ENCODE data around the gene UGT1A6. TPM values are rescaled to one million over a fixed set of nuclear protein-coding genes. Genes with fewer than 3 reads are reported as not detected.
A peak's percentile ranks its signal among the peaks of the same experiment; 100 is the strongest.
"Not testable (repeated sequence)": the region's sequence is repeated elsewhere in the genome, so short reads cannot be mapped to it uniquely, and the experiment has no call there.

Gene UGT1A6
- total RNA-seq (2014; rRNA removed; shearing (Covaris generic)) = not detected in 2 replicates
- not detected in 2 replicates for polyA plus RNA-seq (2016; fragmentation: Nextera tagmentation; extraction: Ambion mirVana)
- long read RNA-seq = 0 reads

DNA sequence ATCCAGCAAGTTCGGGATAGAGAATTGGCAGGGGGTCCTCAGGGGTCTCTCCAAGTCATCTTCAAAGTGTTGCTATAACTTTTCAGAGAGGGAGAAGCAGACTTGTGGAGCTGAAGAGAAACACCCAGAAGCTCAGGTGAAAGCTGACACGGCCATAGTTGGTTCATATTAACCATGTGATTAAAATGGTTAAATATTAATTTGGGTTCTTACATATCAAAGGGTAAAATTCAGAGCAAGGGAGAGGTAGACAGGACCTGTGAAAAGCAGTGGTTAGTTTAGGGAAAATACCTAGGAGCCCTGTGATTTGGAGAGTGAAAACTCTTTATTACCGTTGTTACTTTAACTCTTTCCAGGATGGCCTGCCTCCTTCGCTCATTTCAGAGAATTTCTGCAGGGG is at the start of gene UGT1A6:
Gene UGT1A6, plus strand, starts transcription at position 243 of the 400 bp plus-strand sequence. Its CDS starts 115 bp downstream, at position 358.
- Histone ChIP-seq H3K36me3 (ENCODE audit: insufficient read depth) (no peaks in the 10 kb centered on the region), H3K4me1 (ENCODE audit: insufficient read depth) (peaks cover 7% of the 10 kb centered on the region; the same call in 1 of the 2 replicates), H3K27ac (ENCODE audit: low read depth) (no peak within 1 kb of the TSS), H3K79me2 (replicated peaks; ENCODE audit: insufficient read depth) (no peaks in the 10 kb centered on the region), H4K20me1 (replicated peaks; ENCODE audit: insufficient read depth) (no peaks in the 10 kb centered on the region), H2AFZ (no peak within 1 kb of the TSS), H3K4me3 (no peak within 1 kb of the TSS), H3K4me2 (no peak within 1 kb of the TSS), H3K9me2 (ENCODE audit: insufficient read depth) (peaks cover 16% of the 10 kb centered on the region; the same call in 1 of the 2 replicates), H3F3A (replicated peaks; ENCODE audit: low read depth) (no peaks in the 10 kb centered on the region), H3K27me3 (ENCODE audit: insufficient read depth) (no peaks in the 10 kb centered on the region)
- DNase-seq (ENCODE audit: low spot score) = no peak
- Mint-ChIP-seq H3K27me3 (ENCODE audit: insufficient read depth, low read depth, poor library complexity) (peaks cover 2% of the 10 kb centered on the region), H3K27ac (no peak within 1 kb of the TSS), H3K9me3 (no peaks in the 10 kb centered on the region), H3K4me1 (peaks cover 20% of the 10 kb centered on the region), H3K36me3 (ENCODE audit: low read depth) (no peaks in the 10 kb centered on the region; the same call in 2 of the 3 replicates), H3K4me3 (no peak within 1 kb of the TSS)
- no peak for ATAC-seq
- TF ChIP-seq, protein P1, sequence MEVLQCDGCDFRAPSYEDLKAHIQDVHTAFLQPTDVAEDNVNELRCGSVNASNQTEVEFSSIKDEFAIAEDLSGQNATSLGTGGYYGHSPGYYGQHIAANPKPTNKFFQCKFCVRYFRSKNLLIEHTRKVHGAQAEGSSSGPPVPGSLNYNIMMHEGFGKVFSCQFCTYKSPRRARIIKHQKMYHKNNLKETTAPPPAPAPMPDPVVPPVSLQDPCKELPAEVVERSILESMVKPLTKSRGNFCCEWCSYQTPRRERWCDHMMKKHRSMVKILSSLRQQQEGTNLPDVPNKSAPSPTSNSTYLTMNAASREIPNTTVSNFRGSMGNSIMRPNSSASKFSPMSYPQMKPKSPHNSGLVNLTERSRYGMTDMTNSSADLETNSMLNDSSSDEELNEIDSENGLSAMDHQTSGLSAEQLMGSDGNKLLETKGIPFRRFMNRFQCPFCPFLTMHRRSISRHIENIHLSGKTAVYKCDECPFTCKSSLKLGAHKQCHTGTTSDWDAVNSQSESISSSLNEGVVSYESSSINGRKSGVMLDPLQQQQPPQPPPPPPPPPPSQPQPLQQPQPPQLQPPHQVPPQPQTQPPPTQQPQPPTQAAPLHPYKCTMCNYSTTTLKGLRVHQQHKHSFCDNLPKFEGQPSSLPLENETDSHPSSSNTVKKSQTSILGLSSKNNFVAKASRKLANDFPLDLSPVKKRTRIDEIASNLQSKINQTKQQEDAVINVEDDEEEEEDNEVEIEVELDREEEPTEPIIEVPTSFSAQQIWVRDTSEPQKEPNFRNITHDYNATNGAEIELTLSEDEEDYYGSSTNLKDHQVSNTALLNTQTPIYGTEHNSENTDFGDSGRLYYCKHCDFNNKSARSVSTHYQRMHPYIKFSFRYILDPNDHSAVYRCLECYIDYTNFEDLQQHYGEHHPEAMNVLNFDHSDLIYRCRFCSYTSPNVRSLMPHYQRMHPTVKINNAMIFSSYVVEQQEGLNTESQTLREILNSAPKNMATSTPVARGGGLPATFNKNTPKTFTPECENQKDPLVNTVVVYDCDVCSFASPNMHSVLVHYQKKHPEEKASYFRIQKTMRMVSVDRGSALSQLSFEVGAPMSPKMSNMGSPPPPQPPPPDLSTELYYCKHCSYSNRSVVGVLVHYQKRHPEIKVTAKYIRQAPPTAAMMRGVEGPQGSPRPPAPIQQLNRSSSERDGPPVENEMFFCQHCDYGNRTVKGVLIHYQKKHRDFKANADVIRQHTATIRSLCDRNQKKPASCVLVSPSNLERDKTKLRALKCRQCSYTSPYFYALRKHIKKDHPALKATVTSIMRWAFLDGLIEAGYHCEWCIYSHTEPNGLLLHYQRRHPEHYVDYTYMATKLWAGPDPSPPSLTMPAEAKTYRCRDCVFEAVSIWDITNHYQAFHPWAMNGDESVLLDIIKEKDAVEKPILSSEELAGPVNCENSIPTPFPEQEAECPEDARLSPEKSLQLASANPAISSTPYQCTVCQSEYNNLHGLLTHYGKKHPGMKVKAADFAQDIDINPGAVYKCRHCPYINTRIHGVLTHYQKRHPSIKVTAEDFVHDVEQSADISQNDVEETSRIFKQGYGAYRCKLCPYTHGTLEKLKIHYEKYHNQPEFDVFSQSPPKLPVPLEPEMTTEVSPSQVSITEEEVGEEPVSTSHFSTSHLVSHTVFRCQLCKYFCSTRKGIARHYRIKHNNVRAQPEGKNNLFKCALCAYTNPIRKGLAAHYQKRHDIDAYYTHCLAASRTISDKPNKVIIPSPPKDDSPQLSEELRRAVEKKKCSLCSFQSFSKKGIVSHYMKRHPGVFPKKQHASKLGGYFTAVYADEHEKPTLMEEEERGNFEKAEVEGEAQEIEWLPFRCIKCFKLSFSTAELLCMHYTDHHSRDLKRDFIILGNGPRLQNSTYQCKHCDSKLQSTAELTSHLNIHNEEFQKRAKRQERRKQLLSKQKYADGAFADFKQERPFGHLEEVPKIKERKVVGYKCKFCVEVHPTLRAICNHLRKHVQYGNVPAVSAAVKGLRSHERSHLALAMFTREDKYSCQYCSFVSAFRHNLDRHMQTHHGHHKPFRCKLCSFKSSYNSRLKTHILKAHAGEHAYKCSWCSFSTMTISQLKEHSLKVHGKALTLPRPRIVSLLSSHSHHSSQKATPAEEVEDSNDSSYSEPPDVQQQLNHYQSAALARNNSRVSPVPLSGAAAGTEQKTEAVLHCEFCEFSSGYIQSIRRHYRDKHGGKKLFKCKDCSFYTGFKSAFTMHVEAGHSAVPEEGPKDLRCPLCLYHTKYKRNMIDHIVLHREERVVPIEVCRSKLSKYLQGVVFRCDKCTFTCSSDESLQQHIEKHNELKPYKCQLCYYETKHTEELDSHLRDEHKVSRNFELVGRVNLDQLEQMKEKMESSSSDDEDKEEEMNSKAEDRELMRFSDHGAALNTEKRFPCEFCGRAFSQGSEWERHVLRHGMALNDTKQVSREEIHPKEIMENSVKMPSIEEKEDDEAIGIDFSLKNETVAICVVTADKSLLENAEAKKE (CRISPR knock-in tag; IDR thresholded peaks at IDR 0.05) = no peak
- TF ChIP-seq, protein P2, sequence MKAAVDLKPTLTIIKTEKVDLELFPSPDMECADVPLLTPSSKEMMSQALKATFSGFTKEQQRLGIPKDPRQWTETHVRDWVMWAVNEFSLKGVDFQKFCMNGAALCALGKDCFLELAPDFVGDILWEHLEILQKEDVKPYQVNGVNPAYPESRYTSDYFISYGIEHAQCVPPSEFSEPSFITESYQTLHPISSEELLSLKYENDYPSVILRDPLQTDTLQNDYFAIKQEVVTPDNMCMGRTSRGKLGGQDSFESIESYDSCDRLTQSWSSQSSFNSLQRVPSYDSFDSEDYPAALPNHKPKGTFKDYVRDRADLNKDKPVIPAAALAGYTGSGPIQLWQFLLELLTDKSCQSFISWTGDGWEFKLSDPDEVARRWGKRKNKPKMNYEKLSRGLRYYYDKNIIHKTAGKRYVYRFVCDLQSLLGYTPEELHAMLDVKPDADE (IDR thresholded peaks at IDR 0.05) = no peak

DNA sequence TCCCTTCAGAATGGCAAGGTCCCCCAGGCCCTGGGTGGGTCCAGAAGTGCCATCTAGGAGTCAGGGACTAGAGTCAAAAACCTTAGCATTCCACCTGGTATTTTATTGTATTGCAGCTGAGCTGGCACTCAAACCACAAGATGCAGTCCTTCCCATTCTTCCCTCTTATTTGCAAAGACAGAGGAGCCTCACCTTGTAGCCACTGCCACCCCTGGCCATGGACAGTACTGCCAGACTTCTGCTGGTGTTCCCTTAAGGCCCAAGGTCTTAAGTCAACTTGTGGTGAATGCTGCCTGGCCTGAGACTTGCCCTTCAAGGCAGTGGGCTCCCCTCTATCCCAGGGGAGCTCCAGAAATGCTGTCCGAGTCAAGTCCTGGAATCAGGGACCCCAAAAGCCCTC is 49.6 kb upstream of the UGT1A6 start:
- no peaks in the 10 kb centered on the region; the same call in 1 of the 2 replicates for H3K9me2 ChIP-seq (ENCODE audit: insufficient read depth)
- no peak for TF ChIP-seq NANOG (IDR thresholded peaks at IDR 0.05; ENCODE audit: borderline replicate concordance)
- TF ChIP-seq, protein P3, sequence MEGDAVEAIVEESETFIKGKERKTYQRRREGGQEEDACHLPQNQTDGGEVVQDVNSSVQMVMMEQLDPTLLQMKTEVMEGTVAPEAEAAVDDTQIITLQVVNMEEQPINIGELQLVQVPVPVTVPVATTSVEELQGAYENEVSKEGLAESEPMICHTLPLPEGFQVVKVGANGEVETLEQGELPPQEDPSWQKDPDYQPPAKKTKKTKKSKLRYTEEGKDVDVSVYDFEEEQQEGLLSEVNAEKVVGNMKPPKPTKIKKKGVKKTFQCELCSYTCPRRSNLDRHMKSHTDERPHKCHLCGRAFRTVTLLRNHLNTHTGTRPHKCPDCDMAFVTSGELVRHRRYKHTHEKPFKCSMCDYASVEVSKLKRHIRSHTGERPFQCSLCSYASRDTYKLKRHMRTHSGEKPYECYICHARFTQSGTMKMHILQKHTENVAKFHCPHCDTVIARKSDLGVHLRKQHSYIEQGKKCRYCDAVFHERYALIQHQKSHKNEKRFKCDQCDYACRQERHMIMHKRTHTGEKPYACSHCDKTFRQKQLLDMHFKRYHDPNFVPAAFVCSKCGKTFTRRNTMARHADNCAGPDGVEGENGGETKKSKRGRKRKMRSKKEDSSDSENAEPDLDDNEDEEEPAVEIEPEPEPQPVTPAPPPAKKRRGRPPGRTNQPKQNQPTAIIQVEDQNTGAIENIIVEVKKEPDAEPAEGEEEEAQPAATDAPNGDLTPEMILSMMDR (conservative IDR thresholded peaks at IDR 0.05; ENCODE audit: low read depth in 2 of 2) = peak; percentile 41 to 52
- TF ChIP-seq ZNF114 (CRISPR knock-in tag; IDR thresholded peaks at IDR 0.05) = no peak
- TF ChIP-seq CREB1 (CRISPR knock-in tag; IDR thresholded peaks at IDR 0.05; ENCODE audit: low read depth) = no peak
- no peaks in the 10 kb centered on the region for H3F3A ChIP-seq (replicated peaks; ENCODE audit: low read depth)
- DNase-seq (ENCODE audit: low spot score) = peak; percentile 71
- no peak overlapping the region for H3K27ac Mint-ChIP-seq
- no peak overlapping the region for H2AFZ ChIP-seq
- no peaks in the 10 kb centered on the region for H3K4me1 ChIP-seq (ENCODE audit: insufficient read depth)
- no peak overlapping the region for H3K27ac ChIP-seq (ENCODE audit: low read depth)
- H3K9me3 Mint-ChIP-seq = peaks cover 37% of the 10 kb centered on the region
- peak; percentile 97 for ATAC-seq
- no peaks in the 10 kb centered on the region for H3K36me3 ChIP-seq (ENCODE audit: insufficient read depth)
- H3K27me3 ChIP-seq (ENCODE audit: insufficient read depth) = no peaks in the 10 kb centered on the region
- peaks cover 22% of the 10 kb centered on the region for H3K36me3 Mint-ChIP-seq (ENCODE audit: low read depth)
- H3K4me1 Mint-ChIP-seq = no peaks in the 10 kb centered on the region
- no peak overlapping the region for H3K4me3 Mint-ChIP-seq
- no peak overlapping the region for H3K4me3 ChIP-seq
- H3K79me2 ChIP-seq (replicated peaks; ENCODE audit: insufficient read depth) = no peaks in the 10 kb centered on the region
- H3K27me3 Mint-ChIP-seq (ENCODE audit: insufficient read depth, low read depth, poor library complexity) = no peaks in the 10 kb centered on the region
- H3K4me2 ChIP-seq = no peak overlapping the region
- no peaks in the 10 kb centered on the region for H4K20me1 ChIP-seq (replicated peaks; ENCODE audit: insufficient read depth)

DNA sequence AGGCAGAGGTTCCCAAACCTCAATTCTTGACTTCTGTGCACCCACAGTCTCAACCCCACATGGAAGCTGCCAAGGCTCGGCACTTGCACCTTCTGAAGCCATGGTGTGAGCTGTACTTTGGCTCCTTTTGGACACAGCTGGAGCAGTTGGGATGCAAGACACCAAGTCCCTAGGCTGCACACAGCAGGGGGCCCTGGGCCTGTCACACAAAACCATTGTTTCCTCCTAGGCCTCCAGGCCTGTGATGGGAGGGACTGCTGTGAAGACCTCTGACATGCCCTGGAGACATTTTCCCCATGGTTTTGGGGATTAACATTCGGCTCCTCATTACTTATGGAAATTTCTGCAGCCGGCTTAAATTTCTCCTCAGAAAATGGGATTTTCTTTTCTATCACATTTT is 46.7 kb upstream of the UGT1A6 start:
- ATAC-seq; H3K4me3 ChIP-seq; H3K36me3 ChIP-seq (ENCODE audit: insufficient read depth); H3F3A ChIP-seq (replicated peaks; ENCODE audit: low read depth); H3K4me3 Mint-ChIP-seq; H4K20me1 ChIP-seq (replicated peaks; ENCODE audit: insufficient read depth); H3K27ac Mint-ChIP-seq; H3K79me2 ChIP-seq (replicated peaks; ENCODE audit: insufficient read depth); H3K4me1 Mint-ChIP-seq; H3K27ac ChIP-seq (ENCODE audit: low read depth); H3K4me1 ChIP-seq (ENCODE audit: insufficient read depth); H3K9me2 ChIP-seq (ENCODE audit: insufficient read depth); H2AFZ ChIP-seq; H3K27me3 ChIP-seq (ENCODE audit: insufficient read depth); DNase-seq (ENCODE audit: low spot score); H3K4me2 ChIP-seq; H3K27me3 Mint-ChIP-seq (ENCODE audit: insufficient read depth, low read depth, poor library complexity): not testable (repeated sequence)
- Mint-ChIP-seq H3K36me3 (ENCODE audit: low read depth) (peaks cover 22% of the 10 kb centered on the region), H3K9me3 (peaks cover 41% of the 10 kb centered on the region)

Measured in GM23338 (cell line).